HTERT RPE-1 (cell line): ENCODE data around the gene C2orf74.

ENCODE experiments used
- in situ Hi-C: fragments of 300-500 bp; cut with MboI; formaldehyde crosslinking; loops from 4 replicates; pipeline ENCODE4 v1.14.3; 2020; ENCODE audit warnings: low sequenced_read_pairs

Gene C2orf74

DNA sequence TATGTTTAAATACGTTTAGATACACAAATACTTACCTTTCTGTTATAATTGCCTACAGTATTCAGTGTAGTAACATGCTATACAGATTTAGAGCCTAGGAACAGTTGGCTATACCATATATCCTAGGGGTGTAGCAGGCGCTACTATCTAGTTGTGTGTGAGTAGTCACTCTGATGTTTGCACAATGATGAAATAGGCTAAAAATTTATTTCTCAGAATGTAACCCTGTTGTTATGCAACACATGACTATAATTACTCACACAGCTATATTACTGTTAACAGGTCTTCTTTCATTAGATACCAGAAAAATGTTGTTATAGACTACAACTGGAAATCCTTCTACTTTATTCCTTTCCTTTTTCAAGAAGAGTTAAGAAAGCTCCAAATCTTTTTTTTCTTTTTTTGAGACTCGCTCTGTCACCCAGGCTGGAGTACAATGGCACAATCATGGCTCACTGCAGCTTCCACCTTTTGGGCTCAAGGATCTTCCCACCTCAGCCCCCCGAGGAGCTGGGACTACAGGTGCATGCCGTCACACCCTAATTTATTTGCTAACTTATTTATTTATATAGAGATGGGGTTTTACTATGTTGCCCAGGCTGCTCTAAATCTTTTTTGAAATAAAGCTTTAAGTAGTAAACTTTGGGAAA is 48.5 kb downstream of the C2orf74 start:
- in situ Hi-C loops: no loop called here

GRCh38 chr2:61214171-61214570 is 52.2 kb downstream of the C2orf74 start:
- in situ Hi-C loops: no loop called here
